K562 (cell line): ENCODE data around the gene PTPN9. TPM values are rescaled to one million over a fixed set of nuclear protein-coding genes. Genes with fewer than 3 reads are reported as not detected.

Experiments
- ATF3 ChIP-seq, 2 experiments: fragments of 450-650 bp in 1 of 2; sonication (generic) in 1 of 2; formaldehyde crosslinking in 1 of 2; IDR thresholded peaks in 1 of 2; conservative IDR thresholded peaks in 1 of 2; 2 replicates each; pipeline versions ENCODE4 v1.6.1 to v1.8.1; 2016 to 2023; ENCODE audit warnings: mild to moderate bottlenecking in 2 of 2, moderate library complexity in 2 of 2, inconsistent platforms in 1 of 2, missing genetic modification reagents in 1 of 2
- CEBPB ChIP-seq: fragments of 450-650 bp; IDR thresholded peaks from 2 replicates; pipeline ENCODE4 v1.6.1; 2016; ENCODE audit warnings: missing genetic modification characterization, missing compliant biosample characterization
- EGR1 ChIP-seq: fragments of 450-650 bp; conservative IDR thresholded peaks from 2 replicates; pipeline ENCODE4 v1.6.1; 2017; ENCODE audit warnings: mild to moderate bottlenecking
- HEY1 ChIP-seq: fragments of 250-450 bp; sonication (Bioruptor Pico); IDR thresholded peaks from 2 replicates; pipeline ENCODE4 v1.5.0; 2020; ENCODE audit warnings: mild to moderate bottlenecking, moderate library complexity, borderline replicate concordance
- HNRNPK ChIP-seq: fragments of 200-400 bp; formaldehyde crosslinking; IDR thresholded peaks from one replicate; pipeline ENCODE4 v1.6.1; 2018; ENCODE audit warnings: mild to moderate bottlenecking, low read depth, low read length; ENCODE audit not compliant: poor library complexity, severe bottlenecking
- KAT8 ChIP-seq: fragments of 450-650 bp; IDR thresholded peaks from 2 replicates; pipeline ENCODE4 v1.6.1; 2016; ENCODE audit warnings: low read depth, mild to moderate bottlenecking
- NFATC3 ChIP-seq: fragments of 450-650 bp; IDR thresholded peaks from 2 replicates; pipeline ENCODE4 v1.6.1; 2017; ENCODE audit warnings: mild to moderate bottlenecking
- POLR3A ChIP-seq: IDR thresholded peaks from 2 replicates; pipeline ENCODE4 v1.6.1; 2011; ENCODE audit warnings: borderline replicate concordance, mild to moderate bottlenecking, moderate library complexity; ENCODE audit not compliant: insufficient read length, insufficient read depth; ENCODE audit errors: extremely low read depth
- RBM17 ChIP-seq: fragments of 200-400 bp; formaldehyde crosslinking; IDR thresholded peaks from 2 replicates; pipeline ENCODE4 v1.6.1; 2017; ENCODE audit warnings: low read depth, mild to moderate bottlenecking, low read length, borderline replicate concordance
- SAP30 ChIP-seq: fragments of 200-600 bp; sonication (generic); IDR thresholded peaks from 2 replicates; pipeline ENCODE4 v1.6.1; 2012; ENCODE audit warnings: borderline replicate concordance, low read depth, mild to moderate bottlenecking, moderate library complexity, low read length, control low read depth, inconsistent platforms; ENCODE audit not compliant: insufficient read depth, poor library complexity, severe bottlenecking
- STAT6 ChIP-seq: sonication (generic); formaldehyde crosslinking; IDR thresholded peaks from 2 replicates; pipeline ENCODE4 v1.8.1; 2023; ENCODE audit warnings: mild to moderate bottlenecking, missing genetic modification reagents
- TAL1 ChIP-seq: fragments of 450-650 bp; IDR thresholded peaks from 2 replicates; pipeline ENCODE4 v1.6.1; 2016; ENCODE audit warnings: mild to moderate bottlenecking
- ZNF165 ChIP-seq: fragments of 250-450 bp; sonication (Bioruptor Pico); IDR thresholded peaks from 2 replicates; pipeline ENCODE4 v1.4.0; 2020; ENCODE audit warnings: borderline replicate concordance
- ZNF239 ChIP-seq: fragments of 250-450 bp; sonication (Bioruptor Pico); IDR thresholded peaks from 2 replicates; pipeline ENCODE4 v1.4.0; 2020; ENCODE audit warnings: mild to moderate bottlenecking
- polyA plus RNA-seq, 8 experiments: library from polyadenylated mRNA; depleted of rRNA in 4 of 8; stranded (reverse) in 5 of 8; unstranded in 3 of 8; fragments of >200 nt; fragmentation: Nextera tagmentation in 2 of 8; fragmentation: Illumina TruSeq in 1 of 8; extraction: Ambion mirVana in 2 of 8; extraction: Trizol in 1 of 8; gene quantifications; 2 replicates each; pipeline versions ENCODE4 v1.2.1 to v1.2.3, GENCODE V29; 2011 to 2014; ENCODE audit warnings: inconsistent platforms in 1 of 8, missing spikeins in 1 of 8
- total RNA-seq, 7 experiments: library from RNA; depleted of rRNA in 6 of 7; stranded (reverse); fragments of >200 nt in 6 of 7; fragmentation: Illumina TruSeq in 2 of 7; extraction: Trizol in 2 of 7; gene quantifications; 2 replicates each; pipeline versions ENCODE4 v1.2.1 to v1.2.3, GENCODE V29; 2011 to 2021; ENCODE audit warnings: low replicate concordance in 1 of 7
- TF ChIP-seq, protein P1 (sequence below): fragments of 450-650 bp; IDR thresholded peaks from 2 replicates; pipeline ENCODE4 v1.6.1; 2016; ENCODE audit warnings: low read depth, mild to moderate bottlenecking, moderate library complexity
- TF ChIP-seq, protein P2 (sequence below): sonication (generic); formaldehyde crosslinking; IDR thresholded peaks from 2 replicates; pipeline ENCODE4 v1.8.0; 2022; ENCODE audit warnings: mild to moderate bottlenecking, low read depth, missing genetic modification reagents
- TF ChIP-seq, protein P3 (sequence below): fragments of 250-450 bp; sonication (Bioruptor Pico); IDR thresholded peaks from 2 replicates; pipeline ENCODE4 v1.4.0; 2020; ENCODE audit warnings: mild to moderate bottlenecking, moderate library complexity

Gene PTPN9
- total and polyA plus RNA-seq, 9 of the 15 experiments (the other 6 are each of a cell fraction or from before 2014, with no cell fraction given), result 5.0 to 24.0 (median 14.2) TPM

- TF ChIP-seq, protein P1, sequence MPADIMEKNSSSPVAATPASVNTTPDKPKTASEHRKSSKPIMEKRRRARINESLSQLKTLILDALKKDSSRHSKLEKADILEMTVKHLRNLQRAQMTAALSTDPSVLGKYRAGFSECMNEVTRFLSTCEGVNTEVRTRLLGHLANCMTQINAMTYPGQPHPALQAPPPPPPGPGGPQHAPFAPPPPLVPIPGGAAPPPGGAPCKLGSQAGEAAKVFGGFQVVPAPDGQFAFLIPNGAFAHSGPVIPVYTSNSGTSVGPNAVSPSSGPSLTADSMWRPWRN, result no peak
- TF ChIP-seq EGR1, result no peak
- TF ChIP-seq, protein P2, sequence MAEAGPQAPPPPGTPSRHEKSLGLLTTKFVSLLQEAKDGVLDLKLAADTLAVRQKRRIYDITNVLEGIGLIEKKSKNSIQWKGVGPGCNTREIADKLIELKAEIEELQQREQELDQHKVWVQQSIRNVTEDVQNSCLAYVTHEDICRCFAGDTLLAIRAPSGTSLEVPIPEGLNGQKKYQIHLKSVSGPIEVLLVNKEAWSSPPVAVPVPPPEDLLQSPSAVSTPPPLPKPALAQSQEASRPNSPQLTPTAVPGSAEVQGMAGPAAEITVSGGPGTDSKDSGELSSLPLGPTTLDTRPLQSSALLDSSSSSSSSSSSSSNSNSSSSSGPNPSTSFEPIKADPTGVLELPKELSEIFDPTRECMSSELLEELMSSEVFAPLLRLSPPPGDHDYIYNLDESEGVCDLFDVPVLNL (CRISPR knock-in tag), result peak; percentile 26; the same call in 1 of the 2 replicates
- TF ChIP-seq HNRNPK, result peak; percentile 58
- no peak for TF ChIP-seq HEY1 (CRISPR knock-in tag)
- peak; percentile 81 for TF ChIP-seq SAP30
- no peak for TF ChIP-seq TAL1
- TF ChIP-seq POLR3A, result no peak
- no peak for TF ChIP-seq ZNF165 (CRISPR knock-in tag)
- no peak for TF ChIP-seq RBM17
- TF ChIP-seq KAT8, result no peak
- TF ChIP-seq ZNF239, result no peak
- no peak for TF ChIP-seq CEBPB (tag)
- TF ChIP-seq, protein P3, sequence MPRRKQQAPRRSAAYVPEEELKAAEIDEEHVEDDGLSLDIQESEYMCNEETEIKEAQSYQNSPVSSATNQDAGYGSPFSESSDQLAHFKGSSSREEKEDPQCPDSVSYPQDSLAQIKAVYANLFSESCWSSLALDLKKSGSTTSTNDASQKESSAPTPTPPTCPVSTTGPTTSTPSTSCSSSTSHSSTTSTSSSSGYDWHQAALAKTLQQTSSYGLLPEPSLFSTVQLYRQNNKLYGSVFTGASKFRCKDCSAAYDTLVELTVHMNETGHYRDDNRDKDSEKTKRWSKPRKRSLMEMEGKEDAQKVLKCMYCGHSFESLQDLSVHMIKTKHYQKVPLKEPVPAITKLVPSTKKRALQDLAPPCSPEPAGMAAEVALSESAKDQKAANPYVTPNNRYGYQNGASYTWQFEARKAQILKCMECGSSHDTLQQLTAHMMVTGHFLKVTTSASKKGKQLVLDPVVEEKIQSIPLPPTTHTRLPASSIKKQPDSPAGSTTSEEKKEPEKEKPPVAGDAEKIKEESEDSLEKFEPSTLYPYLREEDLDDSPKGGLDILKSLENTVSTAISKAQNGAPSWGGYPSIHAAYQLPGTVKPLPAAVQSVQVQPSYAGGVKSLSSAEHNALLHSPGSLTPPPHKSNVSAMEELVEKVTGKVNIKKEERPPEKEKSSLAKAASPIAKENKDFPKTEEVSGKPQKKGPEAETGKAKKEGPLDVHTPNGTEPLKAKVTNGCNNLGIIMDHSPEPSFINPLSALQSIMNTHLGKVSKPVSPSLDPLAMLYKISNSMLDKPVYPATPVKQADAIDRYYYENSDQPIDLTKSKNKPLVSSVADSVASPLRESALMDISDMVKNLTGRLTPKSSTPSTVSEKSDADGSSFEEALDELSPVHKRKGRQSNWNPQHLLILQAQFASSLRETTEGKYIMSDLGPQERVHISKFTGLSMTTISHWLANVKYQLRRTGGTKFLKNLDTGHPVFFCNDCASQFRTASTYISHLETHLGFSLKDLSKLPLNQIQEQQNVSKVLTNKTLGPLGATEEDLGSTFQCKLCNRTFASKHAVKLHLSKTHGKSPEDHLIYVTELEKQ (CRISPR knock-in tag), result no peak
- no peak for TF ChIP-seq ATF3 (IDR thresholded peaks at IDR 0.05)
- no peak for TF ChIP-seq ATF3 (CRISPR knock-in tag; conservative IDR thresholded peaks at IDR 0.05)
- TF ChIP-seq STAT6, result no peak
- TF ChIP-seq NFATC3, result no peak
Observed at GRCh38 chr15:75450307-75451201, 128.6 kb downstream of the PTPN9 start (continued).
